Stimulated activated CD4-positive, alpha-beta T cell treated with anti-CD3 and anti-CD28 coated beads, Interleukin-4, amount 100 ng/mL, for 1 hour (primary cell): ENCODE data around the gene KCNA10.
A peak's percentile ranks its signal among the peaks of the same experiment; 100 is the strongest.
"Not testable (repeated sequence)": the region's sequence is repeated elsewhere in the genome, so short reads cannot be mapped to it uniquely, and the experiment has no call there.

Source experiments
- DNase-seq: peaks from one replicate; pipeline ENCODE4 v3.0.0-alpha.2; 2020

The KCNA10 gene

DNA sequence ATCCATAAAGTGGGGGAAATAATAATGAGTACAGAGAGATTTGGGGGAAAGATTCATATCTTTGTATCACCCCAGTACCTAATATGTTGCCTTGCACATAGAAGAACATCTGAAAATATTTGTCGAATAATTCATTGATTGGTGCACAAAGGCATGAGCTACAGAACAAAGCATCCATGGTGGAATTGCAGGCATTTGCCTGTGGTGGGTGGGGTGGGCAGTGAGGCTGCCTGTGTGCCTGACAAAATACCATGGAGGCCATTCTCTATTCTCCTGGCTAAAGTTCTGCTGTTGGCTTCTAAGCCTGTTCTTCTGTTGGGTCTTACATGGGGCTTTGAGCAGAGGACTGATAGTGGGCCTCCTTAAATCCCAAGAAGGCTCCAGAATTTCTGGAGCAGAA is 10.0 kb upstream of the KCNA10 start:
- no peak for DNase-seq

DNA sequence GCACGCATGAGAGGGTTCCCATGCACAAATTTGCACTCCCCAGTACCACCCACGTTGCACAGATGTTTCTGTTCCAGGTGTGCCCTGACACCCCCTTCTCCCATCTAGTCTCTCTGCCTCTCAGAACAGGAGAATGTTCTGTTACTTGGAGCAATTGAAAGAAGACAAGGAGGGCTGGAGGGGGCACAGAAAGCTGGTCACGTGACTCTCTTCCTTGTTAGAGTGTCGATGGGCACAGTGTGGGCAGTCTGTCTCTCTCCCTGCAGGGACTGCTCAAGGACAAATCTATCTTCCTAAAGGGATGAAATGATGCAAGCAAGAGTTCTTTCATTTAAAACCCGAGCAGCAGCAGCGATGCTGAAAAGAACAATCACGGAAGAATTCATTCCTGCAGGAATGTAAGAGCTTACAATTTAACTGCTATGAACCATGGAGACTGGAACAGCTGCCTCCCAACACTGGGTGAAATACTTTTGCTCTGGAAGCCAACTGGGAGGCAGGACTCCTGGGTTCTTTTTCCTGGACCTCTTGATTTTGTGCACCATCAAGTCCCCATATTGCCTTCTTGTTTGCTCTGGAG is 7.3 kb upstream of the KCNA10 start:
- no peak for DNase-seq

DNA sequence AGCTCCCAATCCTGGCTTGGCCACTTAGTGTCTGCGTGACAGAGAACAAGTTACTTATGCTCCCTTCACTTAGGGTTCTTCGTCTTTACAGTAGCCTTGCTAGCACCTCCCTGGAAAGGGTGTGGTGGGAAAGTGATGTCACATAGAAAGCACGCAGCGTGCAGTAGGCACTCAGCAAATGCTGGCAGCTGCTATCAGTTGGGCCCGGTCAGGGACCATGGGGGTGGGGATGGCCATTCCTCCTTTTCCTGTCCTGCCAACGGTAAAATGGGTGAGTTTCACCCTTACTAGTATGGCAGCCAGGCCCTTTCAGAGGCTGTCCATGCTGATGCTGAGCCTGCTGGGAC is 6.2 kb upstream of the KCNA10 start:
- no peak for DNase-seq

- DNase-seq = peak; percentile 46
Observed at GRCh38 chr1:110524311-110525248, 5.6 kb upstream of the KCNA10 start.

GRCh38 chr1:110523011-110523410 is 4.0 kb upstream of the KCNA10 start:
- no peak for DNase-seq

DNA sequence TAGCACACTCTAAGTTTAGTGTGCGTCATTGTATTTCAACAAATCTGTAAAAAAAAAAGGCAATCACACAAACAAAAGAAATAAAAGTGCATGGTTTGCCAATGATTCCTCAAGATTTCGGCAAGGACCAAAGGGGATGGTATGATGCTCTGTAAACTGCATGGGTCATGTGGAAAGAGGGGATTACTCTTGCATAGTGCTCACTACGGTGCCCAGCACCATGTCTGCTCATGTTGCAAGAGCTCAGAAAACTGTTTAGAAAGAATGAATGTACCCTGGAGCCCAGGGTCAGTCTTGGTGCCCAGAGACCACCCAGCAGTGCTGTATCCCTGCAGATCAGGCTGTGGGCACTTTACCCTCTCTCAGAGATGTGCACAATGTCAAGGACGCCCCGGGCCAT is 3.6 kb upstream of the KCNA10 start:
- DNase-seq = no peak

DNA sequence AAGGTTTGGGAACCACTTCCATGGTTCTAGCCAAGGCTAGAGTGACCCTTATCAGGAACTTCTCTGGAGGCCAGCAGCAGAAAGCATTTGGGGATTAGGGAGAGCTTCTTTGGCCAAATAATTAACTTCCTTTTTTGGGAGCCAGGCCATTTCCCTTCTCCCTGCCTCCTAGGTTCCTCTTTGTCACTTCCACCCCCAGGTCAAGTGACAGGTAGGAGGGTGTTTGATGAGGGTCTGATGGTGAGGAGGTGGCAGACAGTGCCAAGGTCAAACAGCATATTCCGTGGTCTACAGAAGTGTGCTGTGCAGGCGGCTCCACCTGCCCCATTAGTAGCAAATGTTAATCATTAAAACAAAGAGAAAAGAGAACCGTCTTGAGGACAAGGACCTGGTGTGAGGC is 1.9 kb upstream of the KCNA10 start:
- no peak for DNase-seq

DNA sequence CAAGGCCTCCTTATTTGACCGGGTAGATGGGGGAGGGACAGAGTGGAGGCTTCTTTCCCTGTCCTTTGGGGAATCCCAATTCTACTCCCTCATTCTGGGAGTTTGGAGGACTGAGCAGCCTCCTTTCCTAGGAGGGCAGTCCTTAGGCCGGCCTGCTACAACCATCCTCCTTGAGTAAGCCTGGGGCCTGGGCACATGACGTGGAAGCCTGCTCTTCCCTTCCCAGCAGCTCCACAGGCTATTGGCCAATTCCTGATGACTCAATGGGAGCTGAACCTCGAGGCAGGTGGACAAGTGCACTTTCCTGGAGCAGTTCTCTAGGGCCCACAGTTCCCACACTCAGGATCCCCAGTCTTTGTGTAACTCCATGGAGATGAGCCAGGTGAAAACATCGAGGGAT is 3.1 kb downstream of the KCNA10 start:
- DNase-seq = no peak

- no peak for DNase-seq
Observed at GRCh38 chr1:110515041-110515440, 3.9 kb downstream of the KCNA10 start.

DNA sequence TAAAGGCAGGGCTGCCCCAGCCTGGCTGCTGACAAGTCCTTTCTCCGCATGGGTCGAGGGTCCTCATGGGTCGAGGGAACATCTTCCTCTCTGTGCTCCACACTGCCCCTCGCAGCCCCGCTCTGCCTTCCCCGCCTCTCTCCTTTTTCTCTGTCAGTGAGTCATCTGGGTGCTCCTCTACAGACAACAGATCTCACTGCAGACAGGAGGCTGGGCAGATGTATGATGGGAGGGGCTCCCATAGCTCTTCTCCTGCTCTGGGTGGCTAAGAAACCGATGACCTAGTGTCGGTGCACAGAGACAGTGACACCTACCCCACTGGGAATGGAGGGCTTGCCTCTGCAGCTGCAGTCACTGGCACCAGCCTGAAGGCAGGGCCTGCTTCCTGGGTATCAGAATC is 5.5 kb downstream of the KCNA10 start:
- no peak for DNase-seq

DNA sequence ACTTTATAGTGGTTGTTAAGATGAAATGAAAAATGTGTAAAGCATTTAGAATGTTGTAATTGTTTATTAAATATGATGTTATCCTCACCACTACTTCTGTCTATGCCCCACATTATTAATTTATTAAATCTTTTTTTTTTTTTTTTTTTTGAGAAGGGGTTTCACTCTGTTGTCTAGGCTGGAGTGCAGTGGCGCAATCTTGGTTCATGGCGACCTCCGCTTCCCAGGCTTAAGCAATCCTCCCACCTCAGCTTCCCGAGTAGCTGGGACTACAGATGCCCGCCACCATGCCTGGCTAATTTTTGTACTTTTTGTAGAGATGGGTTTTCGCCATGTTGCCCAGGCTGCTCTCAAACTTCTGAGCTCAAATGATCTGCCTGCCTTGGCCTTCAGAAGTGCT is 7.5 kb downstream of the KCNA10 start:
- no peak for DNase-seq

GRCh38 chr1:110510921-110511320 is 8.1 kb downstream of the KCNA10 start:
- not testable (repeated sequence) for DNase-seq

DNA sequence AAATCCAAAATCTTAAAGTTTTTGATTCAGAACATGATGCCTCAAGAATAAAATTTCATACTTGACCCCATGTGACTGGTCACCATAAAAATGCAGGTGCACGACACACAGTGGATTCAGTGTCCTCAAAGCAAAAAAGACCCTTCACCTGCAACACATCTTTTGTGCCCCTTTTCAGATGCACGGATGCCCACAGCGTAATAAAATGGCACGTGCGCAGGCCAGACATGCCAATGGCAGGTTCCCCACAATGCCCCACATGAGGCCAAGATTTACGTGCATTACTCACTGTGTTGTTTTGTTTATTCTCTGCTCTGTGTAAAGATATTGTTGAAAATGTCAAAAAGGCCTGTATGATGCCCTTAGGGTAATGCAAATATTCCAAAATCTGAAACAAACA is 9.3 kb downstream of the KCNA10 start:
- no peak for DNase-seq

DNA sequence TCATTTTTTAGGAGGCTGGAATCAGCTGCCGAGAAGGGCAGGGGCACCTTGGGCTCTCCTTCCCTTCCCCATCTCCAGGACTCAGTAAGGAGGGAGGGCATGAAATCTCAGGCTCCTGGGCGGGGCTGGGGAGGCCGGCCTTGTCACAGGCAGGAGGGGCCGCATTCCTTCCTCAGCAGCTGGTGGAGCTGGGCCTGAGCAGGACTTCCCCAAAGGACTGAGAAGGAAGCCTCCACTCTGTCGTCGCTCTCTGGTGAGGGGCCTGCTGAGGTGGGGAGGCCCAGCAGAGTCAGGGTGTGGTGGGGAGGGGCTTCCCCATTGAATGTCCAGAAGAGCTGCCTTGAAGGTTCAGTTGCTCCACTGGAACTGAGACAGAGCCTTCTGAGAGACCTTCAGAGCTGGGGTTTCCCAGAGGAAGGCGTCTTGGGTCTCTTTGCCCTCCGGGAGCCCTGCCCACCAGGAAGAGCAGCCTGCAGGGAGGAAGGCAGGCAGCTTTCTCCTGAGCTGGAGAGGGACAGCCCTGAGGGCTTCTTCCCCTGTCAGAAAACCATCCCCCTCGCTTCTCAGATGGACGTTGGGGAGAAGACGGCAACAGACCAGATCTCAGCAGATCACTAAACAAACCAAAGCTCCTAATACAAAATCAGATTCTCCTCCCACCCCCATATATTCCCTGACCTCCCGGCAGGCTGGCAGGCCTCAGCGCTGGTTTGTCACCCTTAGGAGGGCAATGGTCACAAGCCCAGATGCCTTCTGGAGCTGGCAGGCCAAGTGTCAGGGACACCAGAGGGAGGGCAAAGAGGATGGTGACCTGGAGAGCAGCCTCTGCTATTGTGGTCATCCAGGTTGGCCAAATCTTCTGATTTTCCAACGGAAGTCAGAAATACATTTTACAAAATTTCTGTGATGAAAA is 10.7 kb downstream of the KCNA10 start:
- no peak for DNase-seq

GRCh38 chr1:110506541-110506940 is 12.4 kb downstream of the KCNA10 start:
- DNase-seq = no peak

- DNase-seq = no peak
Observed at GRCh38 chr1:110505596-110505995, 13.4 kb downstream of the KCNA10 start.

GRCh38 chr1:110504226-110504625 is 14.7 kb downstream of the KCNA10 start:
- DNase-seq = no peak

DNA sequence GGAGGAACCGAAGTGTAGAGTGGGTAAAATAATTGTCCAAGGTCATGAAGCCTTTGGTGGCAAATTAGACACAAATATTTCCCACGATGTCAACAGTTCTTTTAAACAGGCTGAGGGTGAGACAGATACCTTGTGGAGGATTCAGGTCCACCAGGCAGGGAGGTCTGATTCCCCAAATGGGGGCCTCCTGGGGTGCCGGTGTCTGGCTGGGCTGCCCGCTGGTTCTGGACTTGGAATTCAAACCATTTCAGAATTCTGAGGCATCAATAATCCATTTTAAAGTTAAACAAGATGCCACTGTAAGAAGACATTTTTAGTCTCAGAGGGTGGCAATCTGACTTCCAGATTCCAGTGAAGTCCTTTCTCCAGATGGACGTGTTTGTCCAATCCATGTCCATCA is 15.5 kb downstream of the KCNA10 start:
- DNase-seq = no peak

DNA sequence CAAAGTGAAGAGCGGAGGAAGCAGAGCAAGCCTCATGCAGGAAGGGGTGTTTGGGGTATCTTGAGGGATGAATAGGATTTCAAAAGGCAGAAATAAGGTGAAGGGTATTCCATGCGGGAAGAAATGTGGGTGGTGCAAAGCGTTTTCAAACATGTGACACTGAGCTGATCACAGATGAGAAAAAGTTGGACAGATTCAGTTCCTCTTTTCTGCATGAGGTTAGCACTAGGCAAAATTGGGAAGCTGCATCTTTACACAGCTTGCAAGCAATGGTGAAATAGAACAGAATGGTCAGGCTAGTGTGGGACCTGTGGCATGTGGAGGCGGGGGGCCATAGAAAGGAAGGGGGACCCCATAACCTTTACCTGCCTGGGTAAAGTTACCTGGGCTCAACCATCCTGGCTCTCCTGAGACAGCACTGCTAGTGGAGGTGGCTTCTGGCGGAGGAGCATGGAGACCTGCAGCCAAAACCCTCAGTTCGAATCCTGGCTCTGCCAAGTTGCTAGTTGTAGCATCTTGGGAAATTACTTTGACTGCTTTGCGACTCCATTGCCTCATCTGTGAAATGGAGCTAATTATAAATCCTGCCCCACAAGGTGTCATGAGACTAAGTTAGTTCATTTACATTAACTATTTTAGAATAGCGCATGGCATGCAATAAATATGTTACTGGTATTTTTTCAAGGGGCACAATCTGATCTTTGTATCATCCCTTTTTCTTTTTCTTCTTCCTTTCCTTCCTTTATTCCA is 16.4 kb downstream of the KCNA10 start:
- DNase-seq = no peak

DNA sequence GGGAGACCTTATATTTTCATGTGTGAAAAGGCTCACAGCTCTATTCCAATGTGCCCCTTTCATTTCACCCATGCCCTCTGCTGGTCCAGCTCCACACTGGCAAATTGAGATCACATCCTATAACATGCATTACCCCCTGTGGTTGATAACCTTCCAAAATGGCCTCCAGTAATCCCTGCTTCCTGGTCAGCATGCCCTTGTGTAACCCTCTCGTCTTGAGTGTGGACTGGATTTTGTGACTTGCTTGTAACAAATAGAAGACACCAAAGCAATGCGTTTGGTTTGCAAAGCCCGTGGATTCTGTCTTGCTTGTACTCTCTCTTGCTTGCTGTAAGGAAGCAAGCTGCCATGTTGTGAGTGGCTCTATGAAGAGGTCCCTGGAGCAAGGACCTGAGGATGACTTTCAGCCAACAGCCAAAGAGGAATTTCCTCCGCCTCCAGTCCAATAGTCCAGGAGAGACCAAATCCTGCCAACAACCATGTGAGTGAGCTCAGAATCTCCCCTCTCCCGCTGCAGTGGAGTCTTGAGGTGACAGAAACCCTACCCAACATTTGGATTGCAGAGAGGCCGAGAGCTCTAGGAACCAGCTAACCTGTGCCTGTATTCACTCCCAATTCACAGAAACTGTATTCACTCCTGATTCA is 17.4 kb downstream of the KCNA10 start:
- no peak for DNase-seq

DNA sequence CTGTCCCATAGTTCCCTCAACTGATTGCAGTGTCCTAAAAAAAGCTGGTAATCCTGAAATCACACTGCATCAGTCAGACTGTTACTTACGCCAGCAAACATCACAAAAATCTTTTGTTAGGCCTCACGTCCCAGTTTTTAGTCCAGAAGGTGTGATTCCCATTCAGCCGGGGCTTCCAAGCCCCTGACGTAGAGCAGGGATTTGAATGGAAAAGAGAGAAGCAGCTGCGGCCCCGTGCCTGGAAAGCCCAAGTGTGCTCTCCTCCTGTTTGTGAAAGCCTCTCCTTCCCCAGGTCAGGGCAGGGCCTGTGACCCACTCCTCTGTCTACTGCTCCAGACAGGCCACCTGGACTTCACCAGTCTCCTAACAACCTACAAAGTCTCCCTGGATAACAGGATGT is 20.7 kb downstream of the KCNA10 start:
- no peak for DNase-seq

- peak; percentile 75 for DNase-seq
Observed at GRCh38 chr1:110495926-110496600, 22.9 kb downstream of the KCNA10 start.
